GM18517 (cell line): ENCODE results near the gene PIK3C2G.
"Not testable (repeated sequence)": the region's sequence is repeated elsewhere in the genome, so short reads cannot be mapped to it uniquely, and the experiment has no call there.

ENCODE experiments used
- ATAC-seq: cut with Tn5 transposase; IDR thresholded peaks from one replicate; pipeline ENCODE4 v1.9.1; 2021; ENCODE audit warnings: mild to moderate bottlenecking, moderate library complexity; ENCODE audit not compliant: unreplicated experiment

PIK3C2G gene

GRCh38 chr12:18462442-18462841, 201.1 kb downstream of the PIK3C2G start:
- no peak for ATAC-seq

GRCh38 chr12:18467620-18468245, 206.4 kb downstream of the PIK3C2G start:
- no peak for ATAC-seq

GRCh38 chr12:18468246-18469075, 207.1 kb downstream of the PIK3C2G start:
- no peak for ATAC-seq

- no peak for ATAC-seq
These were observed 208.9 kb downstream of the PIK3C2G start for GRCh38 chr12:18470251-18470650.

GRCh38 chr12:18472304-18472703, 211.0 kb downstream of the PIK3C2G start:
- no peak for ATAC-seq

GRCh38 chr12:18472806-18473205, 211.5 kb downstream of the PIK3C2G start:
- no peak for ATAC-seq

- ATAC-seq: no peak
These were observed 215.5 kb downstream of the PIK3C2G start for GRCh38 chr12:18476861-18477260.

GRCh38 chr12:18479256-18479655, 217.9 kb downstream of the PIK3C2G start:
- ATAC-seq: no peak

GRCh38 chr12:18482601-18483120, 221.3 kb downstream of the PIK3C2G start:
- no peak for ATAC-seq

GRCh38 chr12:18483698-18484325, 222.5 kb downstream of the PIK3C2G start:
- no peak for ATAC-seq

- no peak for ATAC-seq
These were observed 224.7 kb downstream of the PIK3C2G start for GRCh38 chr12:18486036-18486435.

- no peak for ATAC-seq
These were observed 226.2 kb downstream of the PIK3C2G start for GRCh38 chr12:18487509-18487908.

- ATAC-seq: no peak
These were observed 231.2 kb downstream of the PIK3C2G start for GRCh38 chr12:18492372-18493025.

GRCh38 chr12:18496156-18496555, 234.8 kb downstream of the PIK3C2G start:
- ATAC-seq: no peak

GRCh38 chr12:18500160-18500574, 238.8 kb downstream of the PIK3C2G start:
- ATAC-seq: not testable (repeated sequence)

- not testable (repeated sequence) for ATAC-seq
These were observed 239.4 kb downstream of the PIK3C2G start for GRCh38 chr12:18500736-18501135.

GRCh38 chr12:18502422-18502968, 241.2 kb downstream of the PIK3C2G start:
- no peak for ATAC-seq

GRCh38 chr12:18521461-18521860, 260.1 kb downstream of the PIK3C2G start:
- no peak for ATAC-seq

- no peak for ATAC-seq
These were observed 261.5 kb downstream of the PIK3C2G start for GRCh38 chr12:18522806-18523205.

- not testable (repeated sequence) for ATAC-seq
These were observed 281.2 kb downstream of the PIK3C2G start for GRCh38 chr12:18542497-18542896.

GRCh38 chr12:18546399-18546798, 285.1 kb downstream of the PIK3C2G start:
- ATAC-seq: no peak
